IMR-90 (cell line): ENCODE data around the gene LIX1. TPM values are rescaled to one million over a fixed set of nuclear protein-coding genes. Genes with fewer than 3 reads are reported as not detected.
"Not testable (repeated sequence)": the region's sequence is repeated elsewhere in the genome, so short reads cannot be mapped to it uniquely, and the experiment has no call there.

Experiments
- ATAC-seq: fragments of 200-7000 bp; cut with Tn5 transposase; 2 replicates; pipeline ENCODE4 v1.9.1; 2020; ENCODE audit warnings: low read depth, mild to moderate bottlenecking, moderate library complexity
- BruUV-seq: library from RNA; stranded (reverse); fragments of 400-500 nt; replicated peaks from 2 replicates; lab custom pipeline; 2021; lab: Mats Ljungman, UMichigan
- CTCF ChIA-PET: fragments of 300-600 bp; formaldehyde crosslinking; extraction: SDS; loops from one replicate; lab custom pipeline; 2021; ENCODE audit warnings: antibody characterized with exemption; lab: Yijun Ruan, JAX
- POLR2A ChIA-PET: fragments of 300-600 bp; sonication (Branson Sonifier 250); formaldehyde crosslinking; loops from one replicate; lab custom pipeline; 2022; ENCODE audit warnings: antibody characterized with exemption; ENCODE audit not compliant: unreplicated experiment; lab: Charles Lee
- DNase-seq: peaks from one replicate; pipeline ENCODE4 v3.0.0; 2013
- H2AFZ ChIP-seq: replicated peaks from 2 replicates; pipeline ENCODE3; 2013; ENCODE audit warnings: low read length, mild to moderate bottlenecking; ENCODE audit not compliant: poor library complexity
- H2AK5ac ChIP-seq: 2 replicates; pipeline ENCODE4 v1.6.1; 2013; ENCODE audit warnings: low read depth, low read length, inconsistent platforms
- H2AK9ac ChIP-seq: replicated peaks from 2 replicates; pipeline ENCODE3; 2013; ENCODE audit warnings: mild to moderate bottlenecking, low read depth, low read length, moderate library complexity; ENCODE audit not compliant: poor library complexity
- H2BK120ac ChIP-seq: 2 replicates; pipeline ENCODE4 v1.6.1; 2013; ENCODE audit warnings: low read depth, low read length, inconsistent platforms
- H2BK15ac ChIP-seq: 3 replicates; pipeline ENCODE4 v1.6.1; 2013; ENCODE audit warnings: low read depth, low read length, inconsistent platforms
- H2BK20ac ChIP-seq: 2 replicates; pipeline ENCODE4 v1.6.1; 2013; ENCODE audit warnings: low read depth, mild to moderate bottlenecking, inconsistent platforms, low read length, moderate library complexity
- H2BK5ac ChIP-seq: 2 replicates; pipeline ENCODE4 v1.6.1; 2013; ENCODE audit warnings: mild to moderate bottlenecking, low read depth, low read length, inconsistent platforms; ENCODE audit not compliant: poor library complexity, severe bottlenecking
- H3K14ac ChIP-seq: replicated peaks from 2 replicates; pipeline ENCODE4 v1.6.1; 2013; ENCODE audit warnings: low read depth, low read length, inconsistent platforms
- H3K18ac ChIP-seq: 2 replicates; pipeline ENCODE4 v1.6.1; 2013; ENCODE audit warnings: low read depth, low read length, control low read depth
- H3K23ac ChIP-seq: 2 replicates; pipeline ENCODE4 v1.6.1; 2013; ENCODE audit warnings: low read depth, low read length, inconsistent platforms
- H3K27ac ChIP-seq: 2 replicates; pipeline ENCODE4 v1.5.1; 2013; ENCODE audit warnings: mild to moderate bottlenecking, control low read depth, low read length; ENCODE audit not compliant: insufficient read depth
- H3K27me3 ChIP-seq: 2 replicates; pipeline ENCODE4 v1.6.1; 2013; ENCODE audit warnings: low read length; ENCODE audit not compliant: control insufficient read depth, insufficient read depth
- H3K36me3 ChIP-seq: 2 replicates; pipeline ENCODE4 v1.6.1; 2013; ENCODE audit warnings: low read length, mixed read lengths; ENCODE audit not compliant: control insufficient read depth, insufficient read depth
- H3K4ac ChIP-seq: 2 replicates; pipeline ENCODE4 v1.6.1; 2013; ENCODE audit warnings: low read depth, low read length, inconsistent platforms
- H3K4me1 ChIP-seq: 2 replicates; pipeline ENCODE4 v1.6.1; 2013; ENCODE audit warnings: low read length, mixed read lengths; ENCODE audit not compliant: control insufficient read depth, insufficient read depth
- H3K4me2 ChIP-seq: 2 replicates; pipeline ENCODE4 v1.6.1; 2013; ENCODE audit warnings: low read depth, mild to moderate bottlenecking, control low read depth, low read length, moderate library complexity
- H3K4me3 ChIP-seq: 2 replicates; pipeline ENCODE4 v1.5.1; 2013; ENCODE audit warnings: low read depth, mild to moderate bottlenecking, control low read depth, low read length, moderate library complexity; ENCODE audit not compliant: insufficient read depth
- H3K56ac ChIP-seq: 2 replicates; pipeline ENCODE4 v1.6.1; 2013; ENCODE audit warnings: low read length, inconsistent platforms; ENCODE audit not compliant: insufficient read depth; ENCODE audit errors: extremely low read depth
- H3K79me1 ChIP-seq, 2 experiments: 2 replicates each; pipeline ENCODE4 v1.6.1; 2013; ENCODE audit warnings: low read length in 2 of 2, inconsistent platforms in 1 of 2, low read depth in 1 of 2
- H3K9ac ChIP-seq: 2 replicates; pipeline ENCODE4 v1.6.1; 2013; ENCODE audit warnings: low read depth, low read length, control low read depth
- H3K9me1 ChIP-seq: 2 replicates; pipeline ENCODE4 v1.6.1; 2013; ENCODE audit warnings: low read length, inconsistent platforms; ENCODE audit not compliant: insufficient read depth
- H3K9me3 ChIP-seq: 2 replicates; pipeline ENCODE4 v1.6.1; 2013; ENCODE audit warnings: low read length; ENCODE audit not compliant: control insufficient read depth, insufficient read depth
- H4K20me1 ChIP-seq: 2 replicates; pipeline ENCODE4 v1.6.1; 2013; ENCODE audit warnings: low read length, inconsistent platforms; ENCODE audit not compliant: insufficient read depth
- H4K5ac ChIP-seq: 2 replicates; pipeline ENCODE4 v1.6.1; 2013; ENCODE audit warnings: mild to moderate bottlenecking, low read depth, low read length, control low read depth
- H4K8ac ChIP-seq, 2 experiments: 2 replicates each; pipeline ENCODE4 v1.6.1; 2013; ENCODE audit warnings: low read depth in 2 of 2, low read length in 2 of 2, control low read depth in 1 of 2, inconsistent platforms in 1 of 2
- H4K91ac ChIP-seq: 2 replicates; pipeline ENCODE4 v1.6.1; 2013; ENCODE audit warnings: low read depth, low read length, inconsistent platforms; ENCODE audit not compliant: insufficient read depth
- WGBS, 2 experiments: methylation state at CpG; one replicate each; pipeline versions ENCODE4 v1.1.5 to v1.1.7; 2013; ENCODE audit warnings: missing lambda C conversion rate in 2 of 2; ENCODE audit not compliant: insufficient read length in 1 of 2; ENCODE audit errors: extremely low coverage in 2 of 2; 5-methylcytosine and 5-hydroxymethylcytosine counted together
- dilution Hi-C: fragments of 300-500 bp; cut with HindIII; formaldehyde crosslinking; loops from one replicate; pipeline ENCODE4 v1.14.3; 2018; ENCODE audit warnings: low sequenced_read_pairs; ENCODE audit not compliant: unreplicated experiment
- in situ Hi-C: fragments of 300-500 bp; cut with MboI; formaldehyde crosslinking; loops from 3 replicates; pipeline ENCODE4 v1.14.3; 2019; ENCODE audit warnings: low sequenced_read_pairs, inconsistent platforms, mixed read lengths
- intact Hi-C: fragments of 100-400 bp; cut with micrococcal nuclease; formaldehyde crosslinking; loops from 2 replicates; pipeline ENCODE4 v1.10.0; 2022
- polyA plus RNA-seq, 3 experiments: library from polyadenylated mRNA; depleted of rRNA; stranded (reverse); fragments of >200 nt; gene quantifications; 2 replicates each; pipeline ENCODE4 v1.2.3, GENCODE V29; 2012; ENCODE audit warnings: low replicate concordance in 1 of 3
- total RNA-seq: library from RNA; depleted of rRNA; stranded (reverse); fragments of >200 nt; gene quantifications from 2 replicates; pipeline ENCODE4 v1.2.3, GENCODE V29; 2012

The LIX1 gene
- total and polyA plus RNA-seq, 2 of the 4 experiments (the other 2 are of a cell fraction): not detected

- H3K23ac ChIP-seq, DNase-seq, H4K8ac ChIP-seq, dilution Hi-C loops, H3K36me3 ChIP-seq, H4K91ac ChIP-seq, H2AK5ac ChIP-seq, H3K9me3 ChIP-seq, H3K9ac ChIP-seq, H3K4me2 ChIP-seq, H2BK120ac ChIP-seq, ATAC-seq, H4K5ac ChIP-seq, in situ Hi-C loops, H2BK20ac ChIP-seq, H3K4ac ChIP-seq, BruUV-seq, H3K79me1 ChIP-seq, H3K4me1 ChIP-seq, H3K14ac ChIP-seq, H3K27ac ChIP-seq, POLR2A ChIA-PET, CTCF ChIA-PET, H3K9me1 ChIP-seq, H3K56ac ChIP-seq, H2BK15ac ChIP-seq, H4K20me1 ChIP-seq, H3K18ac ChIP-seq, H2AK9ac ChIP-seq, H2BK5ac ChIP-seq, H3K4me3 ChIP-seq, H2AFZ ChIP-seq: not testable (repeated sequence)
- H3K27me3 ChIP-seq: peaks cover 27% of the 10 kb centered on the region
- intact Hi-C loops: loop anchor here (5.0 kb wide), 1 partner anchor 38 kb away; no protein-coding TSS in a partner anchor
- WGBS, 2 experiments: 95% methylated on average over 10 of the region's 21 CpGs; no CpG with 5 or more reads in 1 of the 2 experiments
Measured at GRCh38 chr5:97084782-97085458, 57.5 kb downstream of the LIX1 start.
